ENCODE measurements around the gene PRKAR1B.
"Not testable (repeated sequence)": the region's sequence is repeated elsewhere in the genome, so short reads cannot be mapped to it uniquely, and the experiment has no call there.

Gene PRKAR1B

GRCh38 chr7:666454-667292, 60.4 kb downstream of the PRKAR1B start:
- no peak for DNase-seq

GRCh38 chr7:665736-666453, 61.2 kb downstream of the PRKAR1B start:
- DNase-seq, result no peak

GRCh38 chr7:664997-665735, 61.9 kb downstream of the PRKAR1B start:
- no peak for DNase-seq

- DNase-seq, result no peak
These were observed 62.7 kb downstream of the PRKAR1B start for GRCh38 chr7:664402-664775.

- DNase-seq, result no peak
These were observed 64.5 kb downstream of the PRKAR1B start for GRCh38 chr7:662576-662975.

GRCh38 chr7:659996-660395, 67.1 kb downstream of the PRKAR1B start:
- no peak for DNase-seq

GRCh38 chr7:659306-659847, 67.7 kb downstream of the PRKAR1B start:
- DNase-seq, result no peak

- no peak for DNase-seq
These were observed 69.4 kb downstream of the PRKAR1B start for GRCh38 chr7:657565-658119.

- DNase-seq, result not testable (repeated sequence)
These were observed 70.1 kb downstream of the PRKAR1B start for GRCh38 chr7:657010-657409.

- DNase-seq, result no peak
These were observed 71.3 kb downstream of the PRKAR1B start for GRCh38 chr7:655758-656157.

- DNase-seq, result no peak
These were observed 73.0 kb downstream of the PRKAR1B start for GRCh38 chr7:653829-654764.

- DNase-seq, result no peak
These were observed 74.2 kb downstream of the PRKAR1B start for GRCh38 chr7:652881-653280.

GRCh38 chr7:652167-652566, 74.9 kb downstream of the PRKAR1B start:
- not testable (repeated sequence) for DNase-seq

- DNase-seq, result no peak
These were observed 75.9 kb downstream of the PRKAR1B start for GRCh38 chr7:651032-651728.

- no peak for DNase-seq
These were observed 76.6 kb downstream of the PRKAR1B start for GRCh38 chr7:650339-651031.

- DNase-seq, result no peak
These were observed 80.1 kb downstream of the PRKAR1B start for GRCh38 chr7:646951-647350.

GRCh38 chr7:646487-646886, 80.6 kb downstream of the PRKAR1B start:
- DNase-seq, result no peak

GRCh38 chr7:645606-646005, 81.5 kb downstream of the PRKAR1B start:
- no peak for DNase-seq

- DNase-seq, result no peak
These were observed 82.4 kb downstream of the PRKAR1B start for GRCh38 chr7:644381-645305.

All from NCI-H446 (cell line).